GF-D8 (cell line): ENCODE results near the gene LARGE1.
"Not testable (repeated sequence)": the region's sequence is repeated elsewhere in the genome, so short reads cannot be mapped to it uniquely, and the experiment has no call there.

Experiments used
- DNase-seq: peaks from one replicate; lab custom pipeline; 2025; lab: John Stamatoyannopoulos, UW

The LARGE1 gene

GRCh38 chr22:33883961-33884808 lies 36.1 kb downstream of the LARGE1 start:
- no peak for DNase-seq

GRCh38 chr22:33883561-33883960 lies 36.7 kb downstream of the LARGE1 start:
- DNase-seq, result no peak

GRCh38 chr22:33882991-33883390 lies 37.3 kb downstream of the LARGE1 start:
- DNase-seq, result no peak

- no peak for DNase-seq
Observed at GRCh38 chr22:33880986-33881385, 39.3 kb downstream of the LARGE1 start.

GRCh38 chr22:33879796-33880195 lies 40.5 kb downstream of the LARGE1 start:
- DNase-seq, result no peak

GRCh38 chr22:33875316-33875715 lies 45.0 kb downstream of the LARGE1 start:
- DNase-seq, result no peak

- no peak for DNase-seq
Observed at GRCh38 chr22:33874206-33874605, 46.1 kb downstream of the LARGE1 start.

GRCh38 chr22:33873666-33874065 lies 46.6 kb downstream of the LARGE1 start:
- no peak for DNase-seq

GRCh38 chr22:33873186-33873585 lies 47.1 kb downstream of the LARGE1 start:
- no peak for DNase-seq

- DNase-seq, result no peak
Observed at GRCh38 chr22:33871935-33872334, 48.3 kb downstream of the LARGE1 start.

- no peak for DNase-seq
Observed at GRCh38 chr22:33869946-33870345, 50.3 kb downstream of the LARGE1 start.

- no peak for DNase-seq
Observed at GRCh38 chr22:33867971-33868370, 52.3 kb downstream of the LARGE1 start.

- no peak for DNase-seq
Observed at GRCh38 chr22:33867118-33867866, 53.0 kb downstream of the LARGE1 start.

- no peak for DNase-seq
Observed at GRCh38 chr22:33866511-33866910, 53.8 kb downstream of the LARGE1 start.

- no peak for DNase-seq
Observed at GRCh38 chr22:33865996-33866395, 54.3 kb downstream of the LARGE1 start.

- DNase-seq, result no peak
Observed at GRCh38 chr22:33865248-33865647, 55.0 kb downstream of the LARGE1 start.

GRCh38 chr22:33864723-33865130 lies 55.5 kb downstream of the LARGE1 start:
- no peak for DNase-seq

- no peak for DNase-seq
Observed at GRCh38 chr22:33861216-33861875, 58.9 kb downstream of the LARGE1 start.

- no peak for DNase-seq
Observed at GRCh38 chr22:33860386-33860785, 59.9 kb downstream of the LARGE1 start.

- no peak for DNase-seq
Observed at GRCh38 chr22:33859311-33859710, 61.0 kb downstream of the LARGE1 start.

- DNase-seq, result not testable (repeated sequence)
Observed at GRCh38 chr22:33858653-33859052, 61.6 kb downstream of the LARGE1 start.

GRCh38 chr22:33857767-33858166 lies 62.5 kb downstream of the LARGE1 start:
- not testable (repeated sequence) for DNase-seq

GRCh38 chr22:33854724-33855123 lies 65.6 kb downstream of the LARGE1 start:
- DNase-seq, result no peak
